ENCODE data around the gene SNX6. TPM values are rescaled to one million over a fixed set of nuclear protein-coding genes. Genes with fewer than 3 reads are reported as not detected.
A peak's percentile ranks its signal among the peaks of the same experiment; 100 is the strongest.
"Not testable (repeated sequence)": the region's sequence is repeated elsewhere in the genome, so short reads cannot be mapped to it uniquely, and the experiment has no call there.

SNX6 gene
- total RNA-seq, 2 experiments from 2014 or later = 78.3 to 81.8 TPM

- ATAC-seq (ENCODE audit: low read depth); H3K27me3 Mint-ChIP-seq; POLR2A ChIA-PET; H3K27ac Mint-ChIP-seq; H3K36me3 Mint-ChIP-seq; H3K4me3 Mint-ChIP-seq; H3K4me1 Mint-ChIP-seq; H3K9me3 Mint-ChIP-seq; DNase-seq: not testable (repeated sequence)
Measured at GRCh38 chr14:34652348-34652747, 22.4 kb upstream of the SNX6 start.

GRCh38 chr14:34650786-34651584 lies 21.0 kb upstream of the SNX6 start:
- Mint-ChIP-seq H3K9me3 (no peaks in the 10 kb centered on the region), H3K27me3 (no peaks in the 10 kb centered on the region), H3K27ac (no peak overlapping the region), H3K4me3 (no peak overlapping the region), H3K36me3 (no peaks in the 10 kb centered on the region), H3K4me1 (peaks cover 9% of the 10 kb centered on the region)
- ATAC-seq (ENCODE audit: low read depth) = no peak
- POLR2A ChIA-PET = interaction anchor here (0.6 kb wide), 1 partner anchor 283 kb away, joined by 4 read pairs; no protein-coding TSS in a partner anchor
- no peak for DNase-seq

- peaks cover 15% of the 10 kb centered on the region for H3K4me1 Mint-ChIP-seq
- H3K4me3 Mint-ChIP-seq; H3K27me3 Mint-ChIP-seq; H3K36me3 Mint-ChIP-seq; POLR2A ChIA-PET; H3K27ac Mint-ChIP-seq; DNase-seq; ATAC-seq (ENCODE audit: low read depth); H3K9me3 Mint-ChIP-seq: not testable (repeated sequence)
Measured at GRCh38 chr14:34650006-34650405, 20.1 kb upstream of the SNX6 start.

- Mint-ChIP-seq H3K27me3 (no peaks in the 10 kb centered on the region), H3K27ac (no peak overlapping the region), H3K9me3 (no peaks in the 10 kb centered on the region), H3K4me3 (no peak overlapping the region), H3K36me3 (no peaks in the 10 kb centered on the region), H3K4me1 (peaks cover 15% of the 10 kb centered on the region)
- no peak for DNase-seq
- POLR2A ChIA-PET = no interaction called here
- no peak for ATAC-seq (ENCODE audit: low read depth)
Measured at GRCh38 chr14:34649344-34649743, 19.4 kb upstream of the SNX6 start.

- POLR2A ChIA-PET = interaction anchor here (0.7 to 1.2 kb wide), 2 partner anchors 11 to 15 kb away, joined by 6 read pairs; no protein-coding TSS in a partner anchor
Measured at GRCh38 chr14:34646570-34647255, 16.8 kb upstream of the SNX6 start.

GRCh38 chr14:34643361-34643760 lies 13.4 kb upstream of the SNX6 start:
- Mint-ChIP-seq H3K4me3 (no peak overlapping the region), H3K27ac (no peak overlapping the region), H3K4me1 (peaks cover 7% of the 10 kb centered on the region), H3K27me3 (no peaks in the 10 kb centered on the region), H3K36me3 (no peaks in the 10 kb centered on the region), H3K9me3 (no peaks in the 10 kb centered on the region)
- POLR2A ChIA-PET = no interaction called here
- ATAC-seq (ENCODE audit: low read depth) (no peak), DNase-seq (no peak)

More at GRCh38 chr14:34646570-34647255, 16.8 kb upstream of the SNX6 start:
- DNase-seq (no peak), ATAC-seq (ENCODE audit: low read depth) (no peak)
- Mint-ChIP-seq H3K27ac (no peak overlapping the region), H3K4me3 (no peak overlapping the region), H3K36me3 (no peaks in the 10 kb centered on the region), H3K9me3 (no peaks in the 10 kb centered on the region), H3K27me3 (no peaks in the 10 kb centered on the region), H3K4me1 (peaks cover 15% of the 10 kb centered on the region)

- no peaks in the 10 kb centered on the region for H3K9me3 Mint-ChIP-seq
- no peaks in the 10 kb centered on the region for H3K36me3 Mint-ChIP-seq
- no peak overlapping the region for H3K27ac Mint-ChIP-seq
- DNase-seq = no peak
- no peak for ATAC-seq (ENCODE audit: low read depth)
- peaks cover 7% of the 10 kb centered on the region for H3K4me1 Mint-ChIP-seq
- POLR2A ChIA-PET = no interaction called here
- no peaks in the 10 kb centered on the region for H3K27me3 Mint-ChIP-seq
- H3K4me3 Mint-ChIP-seq = no peak overlapping the region
Measured at GRCh38 chr14:34642595-34642994, 12.6 kb upstream of the SNX6 start.

GRCh38 chr14:34640826-34641225 lies 10.9 kb upstream of the SNX6 start:
- DNase-seq (no peak), ATAC-seq (ENCODE audit: low read depth) (no peak)
- H3K4me3 Mint-ChIP-seq = no peak overlapping the region
- no peaks in the 10 kb centered on the region for H3K9me3 Mint-ChIP-seq
- POLR2A ChIA-PET = no interaction called here
- H3K36me3 Mint-ChIP-seq = no peaks in the 10 kb centered on the region
- H3K27ac Mint-ChIP-seq = no peak overlapping the region
- no peaks in the 10 kb centered on the region for H3K27me3 Mint-ChIP-seq
- peaks cover 4% of the 10 kb centered on the region for H3K4me1 Mint-ChIP-seq

- POLR2A ChIA-PET; ATAC-seq (ENCODE audit: low read depth); DNase-seq; H3K4me1 Mint-ChIP-seq; H3K9me3 Mint-ChIP-seq; H3K4me3 Mint-ChIP-seq; H3K36me3 Mint-ChIP-seq; H3K27me3 Mint-ChIP-seq; H3K27ac Mint-ChIP-seq: not testable (repeated sequence)
Measured at GRCh38 chr14:34634360-34634771, 4.4 kb upstream of the SNX6 start.

- Mint-ChIP-seq H3K27ac (no peak overlapping the region), H3K36me3 (peaks cover 3% of the 10 kb centered on the region), H3K4me1 (peaks cover 10% of the 10 kb centered on the region), H3K27me3 (peaks cover 9% of the 10 kb centered on the region), H3K9me3 (no peaks in the 10 kb centered on the region), H3K4me3 (no peak overlapping the region)
- DNase-seq (no peak), ATAC-seq (ENCODE audit: low read depth) (no peak)
- POLR2A ChIA-PET = no interaction called here
Measured at GRCh38 chr14:34633742-34634141, 3.8 kb upstream of the SNX6 start.

- no peak for DNase-seq
- no peak for ATAC-seq (ENCODE audit: low read depth)
- Mint-ChIP-seq H3K4me3 (no peak overlapping the region), H3K27ac (no peak overlapping the region), H3K36me3 (peaks cover 6% of the 10 kb centered on the region), H3K27me3 (peaks cover 9% of the 10 kb centered on the region), H3K4me1 (peaks cover 17% of the 10 kb centered on the region), H3K9me3 (no peaks in the 10 kb centered on the region)
- POLR2A ChIA-PET = no interaction called here
Measured at GRCh38 chr14:34632411-34632978, 2.5 kb upstream of the SNX6 start.

- Mint-ChIP-seq H3K27ac (peak overlapping the region; percentile 93), H3K9me3 (no peaks in the 10 kb centered on the region), H3K36me3 (peaks cover 9% of the 10 kb centered on the region), H3K4me3 (peak overlapping the region; percentile 92), H3K27me3 (peaks cover 5% of the 10 kb centered on the region), H3K4me1 (peaks cover 22% of the 10 kb centered on the region)
- DNase-seq (no peak), ATAC-seq (ENCODE audit: low read depth) (no peak)
- POLR2A ChIA-PET = no interaction called here
Measured at GRCh38 chr14:34629344-34629656, 648 bp downstream of the SNX6 start.

GRCh38 chr14:34628681-34629135 lies 1.2 kb downstream of the SNX6 start:
- Mint-ChIP-seq H3K27ac (peak overlapping the region; percentile 93), H3K9me3 (no peaks in the 10 kb centered on the region), H3K4me3 (peak overlapping the region; percentile 92), H3K4me1 (peaks cover 20% of the 10 kb centered on the region), H3K36me3 (peaks cover 9% of the 10 kb centered on the region), H3K27me3 (peaks cover under 1% of the 10 kb centered on the region)
- ATAC-seq (ENCODE audit: low read depth) (peak; percentile 55), DNase-seq (peak; percentile 35)
- POLR2A ChIA-PET = interaction anchor here (0.6 kb wide), 2 partner anchors 13 to 220 kb away, joined by 3 to 5 read pairs; no protein-coding TSS in a partner anchor

- H3K36me3 Mint-ChIP-seq = peaks cover 26% of the 10 kb centered on the region
- DNase-seq (no peak), ATAC-seq (ENCODE audit: low read depth) (no peak)
- H3K27me3 Mint-ChIP-seq = no peaks in the 10 kb centered on the region
- H3K4me3 Mint-ChIP-seq = no peak overlapping the region
- H3K9me3 Mint-ChIP-seq = no peaks in the 10 kb centered on the region
- POLR2A ChIA-PET = no interaction called here
- no peak overlapping the region for H3K27ac Mint-ChIP-seq
- peaks cover 32% of the 10 kb centered on the region for H3K4me1 Mint-ChIP-seq
Measured at GRCh38 chr14:34623506-34623905, 6.4 kb downstream of the SNX6 start.

All from activated naive CD8-positive, alpha-beta T cell treated with anti-CD3 and anti-CD28 coated beads, Interleukin-2, amount 10 ng/mL, durations not matched to agents 7 days and 5 days (primary cell).